IMR-90 (cell line): ENCODE data around the gene KLRF1.

Experiments used
- CEBPB ChIP-seq: IDR thresholded peaks from 2 replicates; pipeline ENCODE4 v1.6.1; 2012; ENCODE audit warnings: low read depth, low read length, improper control_type of control experiment
- CTCF ChIP-seq: conservative IDR thresholded peaks from 2 replicates; pipeline ENCODE4 v1.5.1; 2012; ENCODE audit warnings: mild to moderate bottlenecking, low read depth, low read length, improper control_type of control experiment
- POLR2A ChIP-seq: IDR thresholded peaks from 2 replicates; pipeline ENCODE4 v1.6.1; 2012; ENCODE audit warnings: mild to moderate bottlenecking, low read depth, low read length
- RAD21 ChIP-seq: IDR thresholded peaks from 2 replicates; pipeline ENCODE4 v1.6.1; 2012; ENCODE audit warnings: low read length, improper control_type of control experiment
- USF2 ChIP-seq: fragments of 150-350 bp; IDR thresholded peaks from 2 replicates; pipeline ENCODE4 v1.6.1; 2017; ENCODE audit warnings: mild to moderate bottlenecking, antibody characterized with exemption, low read length, low read depth

- TF ChIP-seq CTCF (no peak), USF2 (no peak), POLR2A (no peak), CEBPB (no peak), RAD21 (no peak)
Observed at GRCh38 chr12:9795945-9796344, 31.3 kb upstream of the KLRF1 start.
